ENCODE results near the gene RND2. TPM values are rescaled to one million over a fixed set of nuclear protein-coding genes. Genes with fewer than 3 reads are reported as not detected.

The RND2 gene
- total and polyA plus RNA-seq, 9 of the 15 experiments (the other 6 are each of a cell fraction or from before 2014, with no cell fraction given): 0.15 to 1.9 (median 0.98) TPM

DNA sequence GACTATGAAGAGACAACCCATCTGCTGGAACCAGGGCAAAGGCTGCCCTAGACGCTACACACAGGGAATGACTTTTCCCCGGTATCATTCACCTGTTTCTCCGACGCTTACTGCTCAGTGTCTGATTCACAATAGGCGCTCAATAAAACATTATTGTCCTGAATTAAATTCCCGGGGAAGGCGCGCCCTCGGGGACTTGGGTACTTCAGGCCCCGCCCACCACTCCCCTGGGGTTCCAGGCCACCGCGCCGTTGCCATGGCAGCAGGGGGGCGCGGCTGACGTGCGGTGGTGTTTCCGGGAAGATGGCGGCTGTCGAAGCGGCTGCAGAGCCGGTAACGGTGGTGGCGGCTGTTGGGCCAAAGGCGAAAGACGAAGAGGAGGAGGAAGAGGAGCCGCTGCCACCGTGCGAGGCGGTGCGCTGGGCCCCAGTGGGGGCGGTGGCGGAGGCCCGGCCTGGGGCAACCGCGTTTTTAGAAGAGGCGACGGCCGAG is 44.7 kb upstream of the RND2 start, which contains the start of gene RUNDC1 (continued):
- TF ChIP-seq ZNF507 (tag; conservative IDR thresholded peaks at IDR 0.05) (no peak), THAP12 (CRISPR knock-in tag; IDR thresholded peaks at IDR 0.05) (0 out of 2 replicates have a peak, but pooled peaks have one; percentile 64), RREB1 (CRISPR knock-in tag; IDR thresholded peaks at IDR 0.05) (peak; percentile 22; the same call in 1 of the 2 replicates), BRF1 (IDR thresholded peaks at IDR 0.05; ENCODE audit: borderline replicate concordance, extremely low read depth, insufficient read length) (no peak), ZNF146 (CRISPR knock-in tag; IDR thresholded peaks at IDR 0.05; ENCODE audit: unreplicated experiment) (no peak), ZNF77 (CRISPR knock-in tag; IDR thresholded peaks at IDR 0.05) (no peak), ZNF354B (CRISPR knock-in tag; IDR thresholded peaks at IDR 0.05) (no peak), STAT5A (IDR thresholded peaks at IDR 0.05; ENCODE audit: borderline replicate concordance, low read length) (no peak), SIN3B (IDR thresholded peaks at IDR 0.05; ENCODE audit: low read depth) (peak; percentile 80), ZNF217 (CRISPR knock-in tag; IDR thresholded peaks at IDR 0.05) (no peak), PRMT5 (CRISPR knock-in tag; IDR thresholded peaks at IDR 0.05) (no peak), BDP1 (IDR thresholded peaks at IDR 0.05; ENCODE audit: insufficient read depth, insufficient read length) (no peak), POLR2AphosphoS2 (IDR thresholded peaks at IDR 0.05; ENCODE audit: low read length) (no peak), ZNF766 (CRISPR knock-in tag; conservative IDR thresholded peaks at IDR 0.05) (peak; percentile 75), TCF7L2 (IDR thresholded peaks at IDR 0.05; ENCODE audit: low read depth, low read length) (no peak), TARDBP (IDR thresholded peaks at IDR 0.05) (no peak), MTA3 (IDR thresholded peaks at IDR 0.05; ENCODE audit: borderline replicate concordance) (no peak)
- TF ChIP-seq, protein P1, sequence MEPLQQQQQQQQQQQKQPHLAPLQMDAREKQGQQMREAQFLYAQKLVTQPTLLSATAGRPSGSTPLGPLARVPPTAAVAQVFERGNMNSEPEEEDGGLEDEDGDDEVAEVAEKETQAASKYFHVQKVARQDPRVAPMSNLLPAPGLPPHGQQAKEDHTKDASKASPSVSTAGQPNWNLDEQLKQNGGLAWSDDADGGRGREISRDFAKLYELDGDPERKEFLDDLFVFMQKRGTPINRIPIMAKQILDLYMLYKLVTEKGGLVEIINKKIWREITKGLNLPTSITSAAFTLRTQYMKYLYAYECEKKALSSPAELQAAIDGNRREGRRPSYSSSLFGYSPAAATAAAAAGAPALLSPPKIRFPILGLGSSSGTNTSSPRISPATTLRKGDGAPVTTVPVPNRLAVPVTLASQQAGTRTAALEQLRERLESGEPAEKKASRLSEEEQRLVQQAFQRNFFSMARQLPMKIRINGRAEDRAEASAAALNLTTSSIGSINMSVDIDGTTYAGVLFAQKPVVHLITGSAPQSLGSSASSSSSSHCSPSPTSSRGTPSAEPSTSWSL (CRISPR knock-in tag; IDR thresholded peaks at IDR 0.05; ENCODE audit: borderline replicate concordance): no peak
- TF ChIP-seq, protein P2, sequence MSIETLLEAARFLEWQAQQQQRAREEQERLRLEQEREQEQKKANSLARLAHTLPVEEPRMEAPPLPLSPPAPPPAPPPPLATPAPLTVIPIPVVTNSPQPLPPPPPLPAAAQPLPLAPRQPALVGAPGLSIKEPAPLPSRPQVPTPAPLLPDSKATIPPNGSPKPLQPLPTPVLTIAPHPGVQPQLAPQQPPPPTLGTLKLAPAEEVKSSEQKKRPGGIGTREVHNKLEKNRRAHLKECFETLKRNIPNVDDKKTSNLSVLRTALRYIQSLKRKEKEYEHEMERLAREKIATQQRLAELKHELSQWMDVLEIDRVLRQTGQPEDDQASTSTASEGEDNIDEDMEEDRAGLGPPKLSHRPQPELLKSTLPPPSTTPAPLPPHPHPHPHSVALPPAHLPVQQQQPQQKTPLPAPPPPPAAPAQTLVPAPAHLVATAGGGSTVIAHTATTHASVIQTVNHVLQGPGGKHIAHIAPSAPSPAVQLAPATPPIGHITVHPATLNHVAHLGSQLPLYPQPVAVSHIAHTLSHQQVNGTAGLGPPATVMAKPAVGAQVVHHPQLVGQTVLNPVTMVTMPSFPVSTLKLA (conservative IDR thresholded peaks at IDR 0.05): peak; percentile 66 to 79

All from K562 (cell line).